HL-60 (cell line): ENCODE measurements around the gene PHF21B.

Source experiments
- CTCF ChIP-seq: IDR thresholded peaks from one replicate; pipeline ENCODE4 v1.5.1; 2011; ENCODE audit warnings: low read length, control low read depth, inconsistent platforms; ENCODE audit not compliant: insufficient read depth
- POLR2AphosphoS5 ChIP-seq: IDR thresholded peaks from 2 replicates; pipeline ENCODE4 v1.6.1; 2012; ENCODE audit warnings: low read depth
- TF ChIP-seq, protein P1 (sequence below): IDR thresholded peaks from 2 replicates; pipeline ENCODE4 v1.6.1; 2012; ENCODE audit warnings: low read depth; ENCODE audit not compliant: insufficient replicate concordance

- TF ChIP-seq, protein P1, sequence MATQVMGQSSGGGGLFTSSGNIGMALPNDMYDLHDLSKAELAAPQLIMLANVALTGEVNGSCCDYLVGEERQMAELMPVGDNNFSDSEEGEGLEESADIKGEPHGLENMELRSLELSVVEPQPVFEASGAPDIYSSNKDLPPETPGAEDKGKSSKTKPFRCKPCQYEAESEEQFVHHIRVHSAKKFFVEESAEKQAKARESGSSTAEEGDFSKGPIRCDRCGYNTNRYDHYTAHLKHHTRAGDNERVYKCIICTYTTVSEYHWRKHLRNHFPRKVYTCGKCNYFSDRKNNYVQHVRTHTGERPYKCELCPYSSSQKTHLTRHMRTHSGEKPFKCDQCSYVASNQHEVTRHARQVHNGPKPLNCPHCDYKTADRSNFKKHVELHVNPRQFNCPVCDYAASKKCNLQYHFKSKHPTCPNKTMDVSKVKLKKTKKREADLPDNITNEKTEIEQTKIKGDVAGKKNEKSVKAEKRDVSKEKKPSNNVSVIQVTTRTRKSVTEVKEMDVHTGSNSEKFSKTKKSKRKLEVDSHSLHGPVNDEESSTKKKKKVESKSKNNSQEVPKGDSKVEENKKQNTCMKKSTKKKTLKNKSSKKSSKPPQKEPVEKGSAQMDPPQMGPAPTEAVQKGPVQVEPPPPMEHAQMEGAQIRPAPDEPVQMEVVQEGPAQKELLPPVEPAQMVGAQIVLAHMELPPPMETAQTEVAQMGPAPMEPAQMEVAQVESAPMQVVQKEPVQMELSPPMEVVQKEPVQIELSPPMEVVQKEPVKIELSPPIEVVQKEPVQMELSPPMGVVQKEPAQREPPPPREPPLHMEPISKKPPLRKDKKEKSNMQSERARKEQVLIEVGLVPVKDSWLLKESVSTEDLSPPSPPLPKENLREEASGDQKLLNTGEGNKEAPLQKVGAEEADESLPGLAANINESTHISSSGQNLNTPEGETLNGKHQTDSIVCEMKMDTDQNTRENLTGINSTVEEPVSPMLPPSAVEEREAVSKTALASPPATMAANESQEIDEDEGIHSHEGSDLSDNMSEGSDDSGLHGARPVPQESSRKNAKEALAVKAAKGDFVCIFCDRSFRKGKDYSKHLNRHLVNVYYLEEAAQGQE, result no peak
- TF ChIP-seq CTCF, result no peak
- TF ChIP-seq POLR2AphosphoS5, result no peak
Observed at GRCh38 chr22:44870021-44870420, 139.8 kb downstream of the PHF21B start.
